ENCODE data around the gene TRIO. TPM values are rescaled to one million over a fixed set of nuclear protein-coding genes. Genes with fewer than 3 reads are reported as not detected.

TRIO gene
- total and polyA plus RNA-seq, 7 donors = 18.5 to 77.5 (median 35.0) TPM

DNA sequence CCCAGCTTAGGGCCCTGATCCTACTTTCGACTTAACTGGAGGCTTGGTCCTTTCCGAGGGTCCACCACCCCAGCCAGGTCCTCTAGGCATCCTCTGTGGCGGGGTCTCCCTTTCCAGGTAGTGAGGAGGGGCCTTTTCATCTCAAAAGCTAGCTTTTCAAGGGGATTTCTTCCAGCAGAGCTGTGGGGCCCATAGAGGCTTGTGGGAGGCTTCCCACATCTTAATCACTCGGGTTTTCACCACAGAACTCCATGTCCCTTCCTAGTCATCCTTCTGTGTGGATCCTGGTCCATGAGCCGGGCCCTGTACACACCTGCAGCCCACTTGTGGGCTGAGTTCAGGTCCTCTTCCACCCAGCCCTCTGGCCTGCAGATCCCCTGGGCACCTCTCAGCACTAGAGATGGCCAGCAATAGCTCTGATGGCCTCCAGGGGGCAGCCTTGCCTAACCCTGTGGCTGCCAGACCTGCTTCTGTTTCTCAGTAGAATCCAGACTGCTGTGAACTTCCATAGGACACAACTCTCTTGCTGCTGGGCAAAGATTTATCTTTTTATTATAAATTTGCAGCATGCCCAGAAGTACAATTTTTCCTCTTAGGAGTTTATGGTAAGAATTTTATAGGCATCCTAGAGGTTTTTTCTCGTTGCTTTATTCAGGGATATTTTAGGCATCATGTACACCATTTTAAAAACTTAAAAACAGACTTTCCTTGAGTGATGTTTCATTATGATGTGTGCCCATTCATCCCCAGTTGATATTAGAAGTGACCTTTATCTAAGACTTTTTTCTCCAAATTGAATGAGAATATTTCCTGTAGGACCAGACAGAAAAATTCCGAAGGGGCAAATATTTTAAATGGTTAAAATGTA is 208.9 kb downstream of the TRIO start:
- intact Hi-C loops (cut with DNase I) = loop anchor here (5.0 to 10.0 kb wide), 2 partner anchors 365 to 367 kb away; no protein-coding TSS in a partner anchor
- H3K4me3 ChIP-seq = no peak overlapping the region
- DNase-seq = peak; percentile 65 to 75
- no peaks in the 10 kb centered on the region for H3K9me3 ChIP-seq
- WGBS, 3 donors = 76 to 82% (median 77%) methylated on average over 7 of the region's 7 CpGs
- TF ChIP-seq, protein P1, sequence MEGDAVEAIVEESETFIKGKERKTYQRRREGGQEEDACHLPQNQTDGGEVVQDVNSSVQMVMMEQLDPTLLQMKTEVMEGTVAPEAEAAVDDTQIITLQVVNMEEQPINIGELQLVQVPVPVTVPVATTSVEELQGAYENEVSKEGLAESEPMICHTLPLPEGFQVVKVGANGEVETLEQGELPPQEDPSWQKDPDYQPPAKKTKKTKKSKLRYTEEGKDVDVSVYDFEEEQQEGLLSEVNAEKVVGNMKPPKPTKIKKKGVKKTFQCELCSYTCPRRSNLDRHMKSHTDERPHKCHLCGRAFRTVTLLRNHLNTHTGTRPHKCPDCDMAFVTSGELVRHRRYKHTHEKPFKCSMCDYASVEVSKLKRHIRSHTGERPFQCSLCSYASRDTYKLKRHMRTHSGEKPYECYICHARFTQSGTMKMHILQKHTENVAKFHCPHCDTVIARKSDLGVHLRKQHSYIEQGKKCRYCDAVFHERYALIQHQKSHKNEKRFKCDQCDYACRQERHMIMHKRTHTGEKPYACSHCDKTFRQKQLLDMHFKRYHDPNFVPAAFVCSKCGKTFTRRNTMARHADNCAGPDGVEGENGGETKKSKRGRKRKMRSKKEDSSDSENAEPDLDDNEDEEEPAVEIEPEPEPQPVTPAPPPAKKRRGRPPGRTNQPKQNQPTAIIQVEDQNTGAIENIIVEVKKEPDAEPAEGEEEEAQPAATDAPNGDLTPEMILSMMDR (IDR thresholded peaks at IDR 0.05) = peak; percentile 92
- no peak overlapping the region for H3K27ac ChIP-seq
- no peaks in the 10 kb centered on the region for H3K27me3 ChIP-seq (ENCODE audit: insufficient read depth in 3 of 3, low read length in 2 of 3)
- peaks cover 0 to 22% of the 10 kb centered on the region in 2 donors for H3K36me3 ChIP-seq (ENCODE audit: insufficient read depth in 1 of 2, low read depth in 1 of 2)
- ATAC-seq = peak; percentile 84 to 96 (median 92)
- peaks cover 9% of the 10 kb centered on the region for H3K4me1 ChIP-seq

DNA sequence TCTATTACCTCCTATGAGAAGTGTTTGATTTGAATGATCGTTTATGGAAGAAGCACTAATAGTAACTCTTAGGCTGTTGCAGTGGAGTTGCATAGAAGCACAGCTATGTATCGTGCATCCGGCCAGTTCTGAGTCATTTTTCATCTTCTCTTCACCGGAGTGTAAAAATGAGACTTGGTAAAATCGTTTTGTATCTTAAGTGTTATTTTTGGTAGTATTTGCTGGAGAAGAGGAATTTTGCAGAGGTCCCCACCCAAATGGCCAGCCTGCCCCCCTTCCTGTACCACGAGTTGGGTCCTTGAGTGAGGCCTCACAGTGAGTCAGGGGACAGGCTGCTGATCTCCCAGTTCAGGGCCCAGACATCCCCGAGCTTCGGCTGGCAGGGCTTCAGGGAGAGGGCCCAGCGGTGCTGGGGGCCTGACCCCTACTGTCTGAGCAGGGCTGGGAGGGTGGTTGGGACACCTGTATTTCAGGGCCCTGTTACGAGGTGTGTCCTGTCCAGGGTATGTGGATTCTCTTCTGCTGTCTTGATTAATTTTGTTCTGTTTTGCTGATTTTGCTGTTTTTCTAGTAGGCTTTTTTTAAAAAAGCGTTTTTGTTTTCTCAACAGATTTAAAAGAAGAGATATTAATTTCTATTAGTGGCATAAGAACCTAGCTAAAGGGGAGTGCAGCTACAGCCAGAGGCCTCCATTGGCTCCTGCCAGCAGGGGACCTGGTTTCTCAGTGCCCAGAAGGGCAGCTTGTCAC is 210.8 kb downstream of the TRIO start:
- DNase-seq (no peak), ATAC-seq (no peak)
- no peak overlapping the region for H3K4me3 ChIP-seq
- peaks cover 0 to 27% of the 10 kb centered on the region in 2 donors for H3K36me3 ChIP-seq (ENCODE audit: insufficient read depth in 1 of 2, low read depth in 1 of 2)
- H3K27ac ChIP-seq = no peak overlapping the region
- H3K4me1 ChIP-seq = peaks cover 9% of the 10 kb centered on the region
- intact Hi-C loops (cut with DNase I) = loop anchor here (5.0 to 10.0 kb wide), 2 partner anchors 367 to 369 kb away; no protein-coding TSS in a partner anchor
- 90 to 91% (median 91%) methylated on average over 11 of the region's 11 CpGs for WGBS, 3 donors
- no peaks in the 10 kb centered on the region for H3K9me3 ChIP-seq
- no peaks in the 10 kb centered on the region for H3K27me3 ChIP-seq (ENCODE audit: insufficient read depth in 3 of 3, low read length in 2 of 3)
- TF ChIP-seq, protein P1 (IDR thresholded peaks at IDR 0.05) = no peak

DNA sequence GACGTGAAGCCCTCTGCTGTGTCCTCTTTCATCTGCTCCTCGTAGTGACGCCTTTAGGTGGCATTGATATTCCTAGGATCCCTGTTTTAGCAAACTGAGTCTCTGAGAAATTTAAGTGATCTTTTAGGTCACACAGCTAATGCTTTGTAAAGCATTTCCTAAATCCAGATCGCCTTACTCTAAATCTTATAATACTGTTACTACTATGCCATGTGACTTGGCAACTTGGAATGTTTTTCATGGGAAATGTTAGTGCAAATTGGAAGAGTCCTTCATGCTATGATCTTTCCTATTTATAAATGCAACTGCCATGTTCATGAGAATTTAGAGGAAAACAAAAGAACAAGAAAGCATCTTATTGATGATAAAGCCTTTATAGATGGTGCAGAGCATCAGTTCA is 212.2 kb downstream of the TRIO start:
- H3K27me3 ChIP-seq (ENCODE audit: insufficient read depth in 3 of 3, low read length in 2 of 3) = no peaks in the 10 kb centered on the region
- peaks cover 0 to 42% of the 10 kb centered on the region in 2 donors for H3K36me3 ChIP-seq (ENCODE audit: insufficient read depth in 1 of 2, low read depth in 1 of 2)
- peaks cover 9% of the 10 kb centered on the region for H3K4me1 ChIP-seq
- TF ChIP-seq, protein P1 (IDR thresholded peaks at IDR 0.05) = no peak
- DNase-seq = no peak
- ATAC-seq = no peak
- H3K4me3 ChIP-seq = no peak overlapping the region
- intact Hi-C loops (cut with DNase I) = loop anchor here (5.0 to 10.0 kb wide), 2 partner anchors 292 to 371 kb away; no protein-coding TSS in a partner anchor
- no peaks in the 10 kb centered on the region for H3K9me3 ChIP-seq
- 74 to 79% (median 75%) methylated on average over 4 of the region's 4 CpGs for WGBS, 3 donors
- H3K27ac ChIP-seq = no peak overlapping the region

DNA sequence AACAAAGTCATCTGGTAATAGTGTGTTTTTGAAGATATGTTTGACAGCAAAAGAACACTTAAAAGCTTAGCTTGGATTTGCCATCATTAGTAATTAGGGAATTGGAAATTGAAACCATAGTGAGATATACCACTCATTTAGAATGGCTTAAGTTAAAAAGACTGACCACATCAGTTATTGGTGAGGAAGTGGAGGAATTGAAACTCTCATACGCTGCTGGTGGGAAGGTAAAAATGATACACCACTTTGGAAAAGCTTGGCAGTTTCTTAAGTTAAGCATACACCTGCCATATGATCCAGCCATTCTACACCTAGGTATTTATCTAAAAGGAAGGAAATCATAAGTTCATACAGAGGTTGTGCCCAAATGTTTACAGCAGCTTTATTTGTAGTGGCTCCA is 213.2 kb downstream of the TRIO start:
- TF ChIP-seq, protein P1 (IDR thresholded peaks at IDR 0.05) = no peak
- Histone ChIP-seq H3K27me3 (ENCODE audit: insufficient read depth in 3 of 3, low read length in 2 of 3) (no peaks in the 10 kb centered on the region), H3K27ac (no peak overlapping the region), H3K4me3 (no peak overlapping the region), H3K36me3 (ENCODE audit: insufficient read depth in 1 of 2, low read depth in 1 of 2) (peaks cover 5 to 51% of the 10 kb centered on the region in 2 donors), H3K4me1 (peaks cover 9% of the 10 kb centered on the region), H3K9me3 (no peaks in the 10 kb centered on the region)
- ATAC-seq (no peak), DNase-seq (no peak)
- 87 to 96% (median 89%) methylated on average over 1 of the region's 1 CpG for WGBS, 3 donors
- intact Hi-C loops (cut with DNase I) = loop anchor here (5.0 to 10.0 kb wide), 2 partner anchors 291 to 372 kb away; no protein-coding TSS in a partner anchor

Data from psoas muscle (tissue), 8 donors.